ENCODE results near the gene CPT2. TPM values are rescaled to one million over a fixed set of nuclear protein-coding genes. Genes with fewer than 3 reads are reported as not detected.

Gene CPT2
- 19.3 TPM for polyA plus RNA-seq (2012; ENCODE audit: missing spikeins)

GRCh38 chr1:53196485-53197290, at the start of gene CPT2:
TSS of gene CPT2 (plus strand) at chr1:53196824. CDS start at chr1:53196944, 120 bp downstream.
- peak; percentile 91 for FAIRE-seq
- peak; percentile 89 for TF ChIP-seq TAF1 (IDR thresholded peaks at IDR 0.05; ENCODE audit: borderline replicate concordance, low read depth, low read length)
- peak; percentile 96 for TF ChIP-seq POLR2A (IDR thresholded peaks at IDR 0.05; ENCODE audit: low read depth, low read length)
- TF ChIP-seq POLR2AphosphoS5 (IDR thresholded peaks at IDR 0.05; ENCODE audit: low read depth, low read length): peak; percentile 90
- DNase-seq (ENCODE audit: insufficient read length): peak; percentile 95

GRCh38 chr1:53147174-53147573, 49.5 kb upstream of the CPT2 start:
- DNase-seq (ENCODE audit: insufficient read length) (no peak), FAIRE-seq (no peak)
- TF ChIP-seq POLR2A (IDR thresholded peaks at IDR 0.05; ENCODE audit: low read depth, low read length): no peak
- TF ChIP-seq POLR2AphosphoS5 (IDR thresholded peaks at IDR 0.05; ENCODE audit: low read depth, low read length): no peak

- no peak for FAIRE-seq
- no peak for TF ChIP-seq POLR2AphosphoS5 (IDR thresholded peaks at IDR 0.05; ENCODE audit: low read depth, low read length)
- no peak for TF ChIP-seq TAF1 (IDR thresholded peaks at IDR 0.05; ENCODE audit: borderline replicate concordance, low read depth, low read length)
- no peak for TF ChIP-seq POLR2A (IDR thresholded peaks at IDR 0.05; ENCODE audit: low read depth, low read length)
- no peak for DNase-seq (ENCODE audit: insufficient read length)
Observed at GRCh38 chr1:53148123-53148522, 48.5 kb upstream of the CPT2 start.

GRCh38 chr1:53153752-53154151, 42.9 kb upstream of the CPT2 start:
- TF ChIP-seq TAF1 (IDR thresholded peaks at IDR 0.05; ENCODE audit: borderline replicate concordance, low read depth, low read length): no peak
- DNase-seq (ENCODE audit: insufficient read length) (no peak), FAIRE-seq (no peak)

- FAIRE-seq (no peak), DNase-seq (ENCODE audit: insufficient read length) (no peak)
- no peak for TF ChIP-seq TAF1 (IDR thresholded peaks at IDR 0.05; ENCODE audit: borderline replicate concordance, low read depth, low read length)
- no peak for TF ChIP-seq POLR2A (IDR thresholded peaks at IDR 0.05; ENCODE audit: low read depth, low read length)
- TF ChIP-seq POLR2AphosphoS5 (IDR thresholded peaks at IDR 0.05; ENCODE audit: low read depth, low read length): no peak
Observed at GRCh38 chr1:53154859-53155438, 41.7 kb upstream of the CPT2 start.

GRCh38 chr1:53155534-53155933, 41.1 kb upstream of the CPT2 start:
- DNase-seq (ENCODE audit: insufficient read length): no peak
- TF ChIP-seq TAF1 (IDR thresholded peaks at IDR 0.05; ENCODE audit: borderline replicate concordance, low read depth, low read length): no peak
- no peak for TF ChIP-seq POLR2A (IDR thresholded peaks at IDR 0.05; ENCODE audit: low read depth, low read length)
- no peak for TF ChIP-seq POLR2AphosphoS5 (IDR thresholded peaks at IDR 0.05; ENCODE audit: low read depth, low read length)

GRCh38 chr1:53155945-53156344, 40.7 kb upstream of the CPT2 start:
- FAIRE-seq: no peak
- no peak for DNase-seq (ENCODE audit: insufficient read length)
- TF ChIP-seq TAF1 (IDR thresholded peaks at IDR 0.05; ENCODE audit: borderline replicate concordance, low read depth, low read length): no peak
- no peak for TF ChIP-seq POLR2A (IDR thresholded peaks at IDR 0.05; ENCODE audit: low read depth, low read length)
- no peak for TF ChIP-seq POLR2AphosphoS5 (IDR thresholded peaks at IDR 0.05; ENCODE audit: low read depth, low read length)

More at GRCh38 chr1:53155534-53155933, 41.1 kb upstream of the CPT2 start:
- FAIRE-seq: no peak

- DNase-seq (ENCODE audit: insufficient read length) (no peak), FAIRE-seq (no peak)
- TF ChIP-seq TAF1 (IDR thresholded peaks at IDR 0.05; ENCODE audit: borderline replicate concordance, low read depth, low read length) (no peak), POLR2A (IDR thresholded peaks at IDR 0.05; ENCODE audit: low read depth, low read length) (no peak), POLR2AphosphoS5 (IDR thresholded peaks at IDR 0.05; ENCODE audit: low read depth, low read length) (no peak)
Observed at GRCh38 chr1:53156783-53157182, 39.8 kb upstream of the CPT2 start.

GRCh38 chr1:53158900-53159299, 37.7 kb upstream of the CPT2 start:
- FAIRE-seq: no peak

GRCh38 chr1:53160924-53161378, 35.7 kb upstream of the CPT2 start:
- TF ChIP-seq POLR2AphosphoS5 (IDR thresholded peaks at IDR 0.05; ENCODE audit: low read depth, low read length) (no peak), POLR2A (IDR thresholded peaks at IDR 0.05; ENCODE audit: low read depth, low read length) (no peak), TAF1 (IDR thresholded peaks at IDR 0.05; ENCODE audit: borderline replicate concordance, low read depth, low read length) (no peak)
- DNase-seq (ENCODE audit: insufficient read length) (no peak), FAIRE-seq (no peak)

More at GRCh38 chr1:53158900-53159299, 37.7 kb upstream of the CPT2 start:
- DNase-seq (ENCODE audit: insufficient read length): no peak
- TF ChIP-seq TAF1 (IDR thresholded peaks at IDR 0.05; ENCODE audit: borderline replicate concordance, low read depth, low read length): no peak
- no peak for TF ChIP-seq POLR2A (IDR thresholded peaks at IDR 0.05; ENCODE audit: low read depth, low read length)
- TF ChIP-seq POLR2AphosphoS5 (IDR thresholded peaks at IDR 0.05; ENCODE audit: low read depth, low read length): no peak

- TF ChIP-seq POLR2A (IDR thresholded peaks at IDR 0.05; ENCODE audit: low read depth, low read length) (no peak), TAF1 (IDR thresholded peaks at IDR 0.05; ENCODE audit: borderline replicate concordance, low read depth, low read length) (no peak), POLR2AphosphoS5 (IDR thresholded peaks at IDR 0.05; ENCODE audit: low read depth, low read length) (no peak)
- FAIRE-seq (no peak), DNase-seq (ENCODE audit: insufficient read length) (no peak)
Observed at GRCh38 chr1:53162621-53163020, 34.0 kb upstream of the CPT2 start.

- DNase-seq (ENCODE audit: insufficient read length) (no peak), FAIRE-seq (no peak)
- TF ChIP-seq POLR2A (IDR thresholded peaks at IDR 0.05; ENCODE audit: low read depth, low read length) (no peak), TAF1 (IDR thresholded peaks at IDR 0.05; ENCODE audit: borderline replicate concordance, low read depth, low read length) (no peak), POLR2AphosphoS5 (IDR thresholded peaks at IDR 0.05; ENCODE audit: low read depth, low read length) (no peak)
Observed at GRCh38 chr1:53163291-53163768, 33.3 kb upstream of the CPT2 start.
